ENCODE data around the gene COL5A3.

- TF ChIP-seq POLR2A (IDR thresholded peaks at IDR 0.05) (no peak), CTCF (IDR thresholded peaks at IDR 0.05) (no peak), POLR2AphosphoS5 (IDR thresholded peaks at IDR 0.05) (no peak)
These were observed 40.7 kb downstream of the COL5A3 start for GRCh38 chr19:9969688-9969975.

Measured in upper lobe of left lung (tissue), 4 donors.